ENCODE data around the gene NFS1.

- no peak for TF ChIP-seq YY1 (IDR thresholded peaks at IDR 0.05)
- TF ChIP-seq CTCF (IDR thresholded peaks at IDR 0.05; ENCODE audit: low read depth, low read length, missing input control) = no peak
Measured at GRCh38 chr20:35734374-35734773, 35.2 kb upstream of the NFS1 start.

All from liver (tissue), 2 donors.